Adipocyte (in vitro differentiated cells): ENCODE measurements around the gene OGFRL1.

Experiments used
- DNase-seq: peaks from one replicate; pipeline ENCODE4 v3.0.0-alpha.2; 2015; ENCODE audit warnings: low read depth
- H3K27me3 ChIP-seq: replicated peaks from 2 replicates; pipeline ENCODE4 v1.7.0; 2013; ENCODE audit warnings: mild to moderate bottlenecking, low read length, moderate library complexity; ENCODE audit not compliant: control insufficient read depth, insufficient read depth
- H3K36me3 ChIP-seq: 2 replicates; pipeline ENCODE4 v1.7.0; 2013; ENCODE audit warnings: low read length, mild to moderate bottlenecking, moderate library complexity; ENCODE audit not compliant: control insufficient read depth, insufficient read depth, severe bottlenecking
- H3K4me1 ChIP-seq: 2 replicates; pipeline ENCODE4 v1.7.0; 2013; ENCODE audit warnings: mild to moderate bottlenecking, low read length, moderate library complexity; ENCODE audit not compliant: control insufficient read depth, insufficient read depth
- H3K4me3 ChIP-seq: 2 replicates; pipeline ENCODE4 v1.7.0; 2013; ENCODE audit warnings: mild to moderate bottlenecking, low read length, moderate library complexity
- H3K9ac ChIP-seq: 2 replicates; pipeline ENCODE4 v1.7.0; 2013; ENCODE audit warnings: mild to moderate bottlenecking, low read length, moderate library complexity
- H3K9me3 ChIP-seq: 2 replicates; pipeline ENCODE4 v1.7.0; 2013; ENCODE audit warnings: mild to moderate bottlenecking, low read length, moderate library complexity; ENCODE audit not compliant: control insufficient read depth

The OGFRL1 gene

DNA sequence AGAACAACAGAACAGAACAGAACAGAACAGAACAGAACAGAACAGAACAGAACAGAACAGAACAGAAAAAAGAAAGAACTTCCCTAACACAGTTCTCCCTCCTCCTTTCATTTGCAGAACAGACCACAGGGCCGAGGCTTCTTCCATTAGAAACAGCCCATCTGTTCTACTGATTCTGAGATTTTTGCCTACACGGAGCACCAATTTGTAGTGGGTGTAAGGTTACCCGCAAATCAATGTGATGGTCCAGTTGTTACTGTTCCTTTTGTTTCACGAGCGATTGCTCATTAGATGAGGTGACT lies 734 bp upstream of the OGFRL1 start:
- Histone ChIP-seq H3K36me3 (no peaks in the 10 kb centered on the region), H3K9ac (peak overlapping the region; percentile 84), H3K9me3 (no peaks in the 10 kb centered on the region), H3K4me1 (peaks cover 50% of the 10 kb centered on the region), H3K27me3 (no peaks in the 10 kb centered on the region), H3K4me3 (peak overlapping the region; percentile 87)
- DNase-seq = peak; percentile 61

DNA sequence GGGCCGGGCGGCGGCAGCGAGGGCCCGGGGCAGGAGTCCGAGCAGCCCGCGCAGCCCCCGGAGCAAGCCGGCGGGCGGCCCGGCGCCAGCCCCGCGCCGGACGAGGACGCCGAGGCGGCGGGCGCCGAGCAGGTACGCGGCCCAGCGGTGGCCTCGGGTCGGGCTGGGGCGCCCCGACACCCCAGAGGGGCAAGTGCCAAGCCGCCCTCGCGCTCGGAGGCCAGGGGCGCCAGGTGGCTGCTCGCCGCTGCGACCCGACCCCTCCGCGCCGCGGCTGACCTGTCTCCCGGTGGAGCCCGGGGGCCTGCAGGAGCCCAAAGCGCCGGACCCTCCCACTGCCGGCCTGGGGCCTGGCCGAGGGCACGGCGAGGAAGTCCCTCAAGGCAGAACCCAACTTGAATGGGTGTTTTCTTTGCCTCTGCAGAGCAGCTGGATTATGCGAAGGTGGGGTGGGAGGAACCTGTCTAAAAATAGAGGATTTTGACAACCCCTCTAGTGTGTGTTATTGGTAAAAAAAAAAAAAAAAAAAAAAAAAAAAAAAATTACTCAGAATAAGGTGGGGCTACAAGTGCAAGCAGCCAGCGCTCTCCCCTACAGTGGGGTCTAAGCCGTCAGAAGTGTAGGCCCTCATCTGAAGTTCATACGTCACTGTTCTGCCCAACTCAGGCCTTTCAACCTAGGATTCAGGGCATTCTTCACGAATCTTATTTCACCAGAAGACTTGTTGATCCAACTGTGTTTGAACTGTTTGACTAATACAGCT lies 609 bp downstream of the OGFRL1 start:
- Histone ChIP-seq H3K27me3 (no peaks in the 10 kb centered on the region), H3K4me1 (peaks cover 59% of the 10 kb centered on the region), H3K9me3 (no peaks in the 10 kb centered on the region), H3K4me3 (peak overlapping the region; percentile 87), H3K36me3 (no peaks in the 10 kb centered on the region), H3K9ac (peak overlapping the region; percentile 88)
- DNase-seq = peak; percentile 48

- Histone ChIP-seq H3K4me1 (peaks cover 61% of the 10 kb centered on the region), H3K27me3 (no peaks in the 10 kb centered on the region), H3K9ac (peak overlapping the region; percentile 88), H3K4me3 (peak overlapping the region; percentile 87), H3K9me3 (no peaks in the 10 kb centered on the region), H3K36me3 (no peaks in the 10 kb centered on the region)
- DNase-seq = no peak
Observed at GRCh38 chr6:71289802-71290175, 1.2 kb downstream of the OGFRL1 start.

DNA sequence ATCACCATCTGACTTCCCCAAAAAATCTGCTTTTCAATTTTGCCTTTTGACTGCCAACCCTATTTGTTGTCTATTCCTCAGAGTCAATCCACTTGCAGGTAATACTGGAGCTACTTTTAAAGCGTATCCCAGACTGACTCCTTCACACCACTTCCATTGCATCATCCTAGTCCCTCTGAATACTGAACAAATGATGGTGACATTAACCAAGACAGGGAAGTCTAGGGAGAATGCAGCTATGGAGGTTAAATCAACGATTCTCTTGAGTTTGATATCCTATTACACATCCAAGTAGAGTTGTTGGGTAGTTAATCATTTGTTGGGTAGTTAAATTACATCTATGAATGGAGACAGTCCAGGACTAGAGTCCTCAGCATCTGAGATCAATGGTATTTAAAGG lies 2.0 kb downstream of the OGFRL1 start:
- H3K27me3 ChIP-seq = no peaks in the 10 kb centered on the region
- H3K36me3 ChIP-seq = peaks cover 7% of the 10 kb centered on the region
- H3K4me1 ChIP-seq = peaks cover 68% of the 10 kb centered on the region
- peak overlapping the region; percentile 87 for H3K4me3 ChIP-seq
- DNase-seq = no peak
- H3K9ac ChIP-seq = no peak overlapping the region
- no peaks in the 10 kb centered on the region for H3K9me3 ChIP-seq

DNA sequence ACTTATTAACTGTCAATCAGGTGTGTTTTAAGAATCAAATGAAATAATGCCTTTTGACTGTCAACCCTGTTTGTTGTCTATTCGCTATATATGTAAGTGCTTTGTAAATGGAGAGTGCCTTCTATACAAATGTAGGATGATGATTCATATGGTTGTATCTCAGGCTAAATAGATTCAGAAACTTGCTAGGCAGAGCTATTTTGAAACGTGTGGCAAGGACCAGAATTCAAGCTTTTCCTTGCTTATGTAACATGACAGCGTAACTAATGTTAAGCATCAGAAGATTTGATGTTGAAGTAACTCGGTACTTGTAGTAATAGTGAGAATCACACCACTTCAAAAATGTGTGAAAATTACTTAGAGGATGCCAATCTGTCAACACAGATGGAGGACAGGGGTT lies 3.4 kb downstream of the OGFRL1 start:
- no peak overlapping the region for H3K4me3 ChIP-seq
- no peak overlapping the region for H3K9ac ChIP-seq
- H3K4me1 ChIP-seq = peaks cover 70% of the 10 kb centered on the region
- H3K27me3 ChIP-seq = no peaks in the 10 kb centered on the region
- DNase-seq = peak; percentile 31
- peaks cover 21% of the 10 kb centered on the region for H3K36me3 ChIP-seq
- H3K9me3 ChIP-seq = no peaks in the 10 kb centered on the region

- no peaks in the 10 kb centered on the region for H3K9me3 ChIP-seq
- no peak overlapping the region for H3K9ac ChIP-seq
- peak; percentile 74 for DNase-seq
- H3K4me1 ChIP-seq = peaks cover 58% of the 10 kb centered on the region
- H3K27me3 ChIP-seq = no peaks in the 10 kb centered on the region
- no peak overlapping the region for H3K4me3 ChIP-seq
- H3K36me3 ChIP-seq = peaks cover 26% of the 10 kb centered on the region
Observed at GRCh38 chr6:71294121-71294523, 5.5 kb downstream of the OGFRL1 start.

DNA sequence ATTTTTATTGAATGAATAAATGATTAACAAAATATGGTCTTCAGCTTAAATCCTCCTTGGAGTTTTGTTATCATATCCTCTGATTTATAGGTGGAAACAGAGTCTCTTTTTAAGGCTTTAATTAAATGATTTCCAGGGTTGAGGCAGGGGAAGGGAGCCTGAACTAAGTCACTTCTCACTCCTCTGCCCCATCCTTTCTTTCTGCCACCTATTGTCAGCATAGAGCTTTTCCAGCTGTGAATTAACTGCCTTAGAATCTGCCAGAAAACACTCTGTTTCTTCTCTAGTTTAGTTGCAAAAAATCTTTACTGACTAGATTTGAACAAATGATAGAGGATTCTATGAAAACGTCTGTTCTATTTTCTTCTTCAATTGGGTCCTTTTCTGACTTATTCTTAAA lies 9.8 kb downstream of the OGFRL1 start:
- DNase-seq = no peak
- peaks cover 62% of the 10 kb centered on the region for H3K36me3 ChIP-seq
- no peaks in the 10 kb centered on the region for H3K9me3 ChIP-seq
- no peak overlapping the region for H3K9ac ChIP-seq
- no peaks in the 10 kb centered on the region for H3K27me3 ChIP-seq
- H3K4me3 ChIP-seq = no peak overlapping the region
- peaks cover 30% of the 10 kb centered on the region for H3K4me1 ChIP-seq

GRCh38 chr6:71299541-71300470 lies 11.2 kb downstream of the OGFRL1 start:
- no peaks in the 10 kb centered on the region for H3K9me3 ChIP-seq
- no peak overlapping the region for H3K4me3 ChIP-seq
- peaks cover 62% of the 10 kb centered on the region for H3K36me3 ChIP-seq
- H3K4me1 ChIP-seq = peaks cover 18% of the 10 kb centered on the region
- H3K9ac ChIP-seq = no peak overlapping the region
- peak; percentile 70 for DNase-seq
- H3K27me3 ChIP-seq = no peaks in the 10 kb centered on the region

DNA sequence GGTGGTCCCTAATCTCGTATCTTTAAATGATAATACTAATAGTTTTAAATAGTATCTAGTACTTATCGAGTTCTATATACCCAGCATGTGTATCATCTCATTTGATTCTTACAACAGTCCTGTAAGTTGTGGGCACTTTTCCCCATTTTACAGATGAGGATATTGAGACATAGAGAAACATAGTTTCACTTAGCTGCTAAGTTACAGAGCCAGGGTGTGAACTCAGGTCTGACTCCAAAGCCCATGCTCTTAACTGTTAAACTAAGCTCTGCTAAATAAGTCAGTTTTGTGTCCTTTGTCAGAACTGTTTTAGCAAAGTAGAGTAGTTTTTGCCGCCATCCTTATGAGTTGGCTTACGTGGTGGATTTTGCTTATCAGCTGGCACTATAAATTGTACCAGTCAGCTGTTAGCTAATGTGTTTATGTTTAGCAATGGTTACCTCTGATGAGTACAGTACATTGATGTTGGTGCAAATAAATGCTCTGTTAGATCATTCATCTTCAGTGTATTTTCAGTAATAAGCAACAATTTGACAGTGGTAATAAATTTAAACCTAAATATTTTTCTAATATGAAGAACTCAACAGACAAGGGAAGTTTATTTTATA lies 12.1 kb downstream of the OGFRL1 start:
- Histone ChIP-seq H3K9me3 (no peaks in the 10 kb centered on the region), H3K4me3 (no peak overlapping the region), H3K27me3 (no peaks in the 10 kb centered on the region), H3K9ac (no peak overlapping the region), H3K36me3 (peaks cover 55% of the 10 kb centered on the region), H3K4me1 (peaks cover 10% of the 10 kb centered on the region)
- no peak for DNase-seq

GRCh38 chr6:71301546-71301945 lies 12.9 kb downstream of the OGFRL1 start:
- no peaks in the 10 kb centered on the region for H3K9me3 ChIP-seq
- H3K36me3 ChIP-seq = peaks cover 46% of the 10 kb centered on the region
- no peak overlapping the region for H3K9ac ChIP-seq
- no peak overlapping the region for H3K4me3 ChIP-seq
- no peak for DNase-seq
- H3K27me3 ChIP-seq = no peaks in the 10 kb centered on the region
- H3K4me1 ChIP-seq = peaks cover 9% of the 10 kb centered on the region

GRCh38 chr6:71309656-71310055 lies 21.0 kb downstream of the OGFRL1 start:
- Histone ChIP-seq H3K4me3 (no peak overlapping the region), H3K27me3 (no peaks in the 10 kb centered on the region), H3K9ac (no peak overlapping the region), H3K9me3 (no peaks in the 10 kb centered on the region), H3K4me1 (peaks cover 11% of the 10 kb centered on the region), H3K36me3 (no peaks in the 10 kb centered on the region)
- DNase-seq = no peak
